Thoracic aorta endothelial cell (primary cell): ENCODE results near the gene SNRPD1. TPM values are rescaled to one million over a fixed set of nuclear protein-coding genes. Genes with fewer than 3 reads are reported as not detected.

Source experiments
- small RNA-seq: library from RNA; depleted of rRNA; stranded (forward); fragments of <200 nt; gene quantifications from one replicate; pipeline ENCODE3, GENCODE V24; 2012
- total RNA-seq: library from RNA; depleted of rRNA; stranded (reverse); fragments of >200 nt; gene quantifications from 2 replicates; pipeline ENCODE4 v1.2.3, GENCODE V29; 2012

The SNRPD1 gene
- total RNA-seq: 37.3 and 42.0 TPM in 2 replicates

GRCh38 chr18:21612125-21613039, at the start of gene SNRPD1:
SNRPD1 (plus strand) TSS chr18:21612314; CDS start chr18:21612430, 116 bp downstream.

GRCh38 chr18:21600526-21601410, 11.3 kb upstream of the SNRPD1 start, which contains the start of gene ESCO1:
ESCO1 (minus strand) TSS chr18:21600704; CDS start chr18:21574843, 25,861 bp downstream.

Small RNAs within 50 kb of the gene (small RNA-seq; reads per million reads assigned to genes)
- gene MIR320C1: not detected

Other genes with a start within 250 kb of the SNRPD1 start
- 18.8 and 19.0 TPM in 2 replicates for gene ESCO1, start 11.6 kb upstream of the SNRPD1 start, total RNA-seq
- 11.1 and 11.4 TPM in 2 replicates for gene ABHD3, start 92.5 kb downstream of the SNRPD1 start, total RNA-seq
- 76.3 and 76.6 TPM in 2 replicates for gene MIB1, start 128.5 kb downstream of the SNRPD1 start, total RNA-seq